GM10266 (cell line): ENCODE results near the gene NRG4.
"Not testable (repeated sequence)": the region's sequence is repeated elsewhere in the genome, so short reads cannot be mapped to it uniquely, and the experiment has no call there.

Source experiments
- DNase-seq: peaks from one replicate; pipeline ENCODE4 v3.0.0; 2012; ENCODE audit errors: extremely low spot score
- TF ChIP-seq, protein P1 (sequence below): IDR thresholded peaks from 2 replicates; pipeline ENCODE4 v1.5.1; 2012; ENCODE audit warnings: mild to moderate bottlenecking, low read depth; ENCODE audit not compliant: control insufficient read depth, insufficient read depth; ENCODE audit errors: missing control alignments

Gene NRG4

DNA sequence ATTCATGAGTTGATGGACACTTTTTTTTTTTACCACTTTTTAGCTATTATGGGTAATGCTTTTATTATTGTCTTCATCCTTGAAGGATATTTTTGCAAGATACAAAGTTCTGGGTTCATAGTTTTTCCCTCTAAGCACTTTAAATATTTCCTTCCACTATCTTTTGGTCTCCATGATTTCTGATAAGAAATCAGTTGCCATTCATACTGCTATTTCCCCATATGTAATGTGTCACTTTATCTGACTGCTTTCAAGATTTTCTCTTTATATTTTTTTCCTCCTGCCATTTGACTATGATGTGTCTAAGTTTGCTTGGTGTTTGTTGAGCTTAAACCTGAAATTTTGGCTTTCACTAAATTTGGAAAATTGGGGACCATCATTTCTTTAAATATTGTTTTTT lies 19.3 kb downstream of the NRG4 start:
- DNase-seq = no peak
- TF ChIP-seq, protein P1, sequence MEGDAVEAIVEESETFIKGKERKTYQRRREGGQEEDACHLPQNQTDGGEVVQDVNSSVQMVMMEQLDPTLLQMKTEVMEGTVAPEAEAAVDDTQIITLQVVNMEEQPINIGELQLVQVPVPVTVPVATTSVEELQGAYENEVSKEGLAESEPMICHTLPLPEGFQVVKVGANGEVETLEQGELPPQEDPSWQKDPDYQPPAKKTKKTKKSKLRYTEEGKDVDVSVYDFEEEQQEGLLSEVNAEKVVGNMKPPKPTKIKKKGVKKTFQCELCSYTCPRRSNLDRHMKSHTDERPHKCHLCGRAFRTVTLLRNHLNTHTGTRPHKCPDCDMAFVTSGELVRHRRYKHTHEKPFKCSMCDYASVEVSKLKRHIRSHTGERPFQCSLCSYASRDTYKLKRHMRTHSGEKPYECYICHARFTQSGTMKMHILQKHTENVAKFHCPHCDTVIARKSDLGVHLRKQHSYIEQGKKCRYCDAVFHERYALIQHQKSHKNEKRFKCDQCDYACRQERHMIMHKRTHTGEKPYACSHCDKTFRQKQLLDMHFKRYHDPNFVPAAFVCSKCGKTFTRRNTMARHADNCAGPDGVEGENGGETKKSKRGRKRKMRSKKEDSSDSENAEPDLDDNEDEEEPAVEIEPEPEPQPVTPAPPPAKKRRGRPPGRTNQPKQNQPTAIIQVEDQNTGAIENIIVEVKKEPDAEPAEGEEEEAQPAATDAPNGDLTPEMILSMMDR = no peak

DNA sequence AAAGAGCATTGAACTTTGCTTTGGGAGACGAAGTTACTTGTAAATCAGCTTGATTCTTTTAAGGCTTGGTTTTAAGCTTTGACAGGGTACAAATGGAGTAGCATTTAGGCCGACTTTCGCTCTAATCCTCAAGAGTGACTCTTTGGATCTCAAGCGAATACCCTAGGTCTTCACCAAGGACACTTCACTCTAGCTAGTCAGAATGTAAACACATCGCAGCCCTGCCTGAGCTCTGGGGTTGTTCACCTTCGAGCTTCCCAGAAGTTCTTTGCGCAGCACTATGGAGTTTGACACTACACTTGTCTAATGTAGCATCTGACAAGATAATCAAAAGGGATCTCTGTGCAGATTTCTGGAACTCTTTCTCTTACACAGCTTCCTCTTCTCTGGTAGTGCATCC lies 22.3 kb downstream of the NRG4 start:
- TF ChIP-seq, protein P1 = no peak
- no peak for DNase-seq

DNA sequence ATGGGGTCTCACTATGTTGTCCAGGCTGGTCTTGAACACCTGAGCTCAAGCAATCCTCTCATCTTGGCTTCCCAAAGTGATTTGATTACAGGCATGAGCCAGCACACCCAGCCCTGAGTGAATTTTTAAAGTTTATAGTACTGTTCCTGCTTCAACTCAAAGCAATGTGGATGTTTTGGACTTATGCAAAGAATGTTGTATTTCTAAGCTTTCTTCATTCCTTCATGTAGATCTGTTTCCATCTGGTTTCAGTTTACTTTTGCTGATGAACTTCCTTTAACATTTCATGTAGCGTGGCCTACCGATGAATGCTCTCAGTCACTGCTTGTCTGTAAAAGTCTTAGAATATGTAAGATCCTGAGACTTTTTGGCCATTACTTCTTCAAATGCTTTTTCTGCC lies 23.2 kb downstream of the NRG4 start:
- no peak for DNase-seq
- TF ChIP-seq, protein P1 = no peak

DNA sequence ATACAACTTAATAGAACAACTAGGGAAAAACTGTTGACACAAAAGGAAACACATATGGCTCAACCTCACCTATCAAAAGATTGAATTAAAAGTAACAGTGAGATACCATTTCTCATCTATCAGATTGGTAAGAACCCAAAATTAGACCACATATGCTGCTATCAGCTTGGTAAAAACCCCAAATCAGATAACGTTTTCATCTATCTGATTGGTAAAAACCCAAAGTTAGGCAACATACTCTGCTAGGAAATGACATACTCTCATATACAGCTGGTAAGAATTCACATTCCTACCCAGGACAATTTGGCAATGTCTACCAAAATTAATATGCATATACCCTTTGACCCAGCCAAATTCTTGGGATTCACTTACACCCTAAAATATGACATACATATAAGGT lies 26.3 kb downstream of the NRG4 start:
- no peak for DNase-seq
- TF ChIP-seq, protein P1 = no peak

DNA sequence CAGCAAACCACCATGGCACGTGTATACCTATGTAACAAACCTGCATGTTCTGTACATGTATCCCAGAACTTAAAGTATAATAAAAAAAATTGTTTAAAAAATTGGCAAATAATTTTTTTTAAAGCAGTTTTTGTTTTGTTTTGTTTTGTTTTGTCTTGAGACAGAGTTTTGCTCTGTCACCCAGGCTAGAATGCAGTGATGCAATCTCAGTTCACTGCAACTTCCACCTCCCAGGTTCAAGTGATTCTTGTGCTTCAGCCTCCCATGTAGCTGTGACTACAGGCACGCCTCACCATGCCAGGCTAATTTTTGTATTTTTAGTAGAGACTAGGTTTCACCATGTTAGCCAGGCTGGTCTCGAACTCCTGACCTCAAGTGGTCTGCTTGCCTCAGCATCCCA lies 27.5 kb downstream of the NRG4 start:
- DNase-seq = not testable (repeated sequence)

DNA sequence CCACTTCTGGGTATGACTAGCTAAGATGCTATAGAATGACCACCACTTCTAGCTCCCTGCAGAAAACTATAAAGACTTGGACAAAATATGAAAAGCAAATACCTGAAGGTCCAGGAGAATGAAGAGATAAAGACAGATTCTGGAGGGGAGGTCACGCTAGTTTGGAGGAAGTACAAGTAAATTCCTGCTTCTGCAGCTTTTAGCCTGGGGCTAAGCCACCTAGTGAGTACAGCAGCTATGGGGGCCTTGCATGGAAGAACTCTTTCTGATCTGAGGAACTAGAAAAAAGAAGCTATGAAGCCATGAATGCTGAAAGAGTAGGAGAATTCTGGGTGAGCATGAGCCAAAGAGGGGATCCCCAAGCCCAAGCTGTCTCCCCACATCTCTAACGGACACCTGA lies 29.8 kb downstream of the NRG4 start:
- DNase-seq = no peak
- TF ChIP-seq, protein P1 = no peak

DNA sequence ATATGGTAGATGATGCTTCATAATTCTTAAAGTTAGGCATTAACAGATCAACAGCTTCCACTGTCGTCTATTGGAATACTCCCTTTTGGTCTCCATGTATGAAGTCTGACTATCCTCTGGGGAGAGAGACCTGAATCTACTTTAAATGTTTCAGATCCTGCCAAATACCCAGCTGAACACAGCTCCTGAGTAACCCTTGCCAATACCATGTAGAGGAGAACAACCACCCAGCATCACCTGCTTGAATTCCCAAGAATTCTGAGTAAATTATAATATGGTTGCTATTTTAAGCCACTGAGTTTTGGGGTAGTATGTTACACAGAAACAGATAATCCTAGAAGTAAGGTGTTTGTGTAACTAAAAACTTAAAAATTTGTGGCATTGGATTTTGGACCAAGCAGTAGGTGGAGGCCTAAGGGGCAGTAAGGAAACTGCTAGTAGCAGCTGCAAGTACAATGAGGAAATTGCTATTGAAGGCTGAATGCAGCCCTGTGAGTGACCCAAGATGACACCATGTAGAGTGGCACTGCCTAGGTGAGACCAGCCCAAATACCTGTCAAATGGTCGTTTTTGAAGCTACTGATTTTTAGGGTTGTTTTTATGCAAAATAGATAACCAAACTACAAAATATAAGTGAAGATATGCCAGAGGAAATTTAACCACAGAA lies 30.9 kb downstream of the NRG4 start:
- TF ChIP-seq, protein P1 = no peak

DNA sequence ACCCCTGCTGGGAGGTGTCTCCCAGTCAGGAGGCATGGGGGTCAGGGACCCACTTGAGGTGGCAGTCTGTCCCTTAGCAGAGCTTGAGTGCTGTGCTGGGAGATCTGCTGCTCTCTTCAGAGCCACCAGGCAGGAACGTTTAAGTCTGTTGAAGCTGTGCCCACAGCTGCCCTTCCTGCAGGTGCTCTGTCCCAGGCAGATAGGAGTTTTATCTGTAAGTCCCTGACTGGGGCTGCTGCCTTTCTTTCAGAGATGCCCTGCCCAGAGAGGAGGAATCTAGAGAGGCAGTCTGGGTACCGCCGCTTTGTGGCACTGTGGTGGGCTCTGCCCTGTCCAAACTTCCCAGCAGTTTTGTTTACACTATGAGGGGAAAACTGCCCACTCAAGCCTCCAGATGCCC lies 35.5 kb downstream of the NRG4 start:
- not testable (repeated sequence) for DNase-seq

More for the DNA sequence above, 30.9 kb downstream of the NRG4 start:
- no peak for DNase-seq
